Stimulated activated CD8-positive, alpha-beta memory T cell treated with anti-CD3 and anti-CD28 coated beads, Interleukin-15, amount 100 ng/mL, for 48 hours (primary cell): ENCODE measurements around the gene RASL12.
"Not testable (repeated sequence)": the region's sequence is repeated elsewhere in the genome, so short reads cannot be mapped to it uniquely, and the experiment has no call there.

ENCODE experiments used
- DNase-seq, 2 donors: peaks; one replicate each; pipeline ENCODE4 v3.0.0-alpha.2; 2020; ENCODE audit warnings: low read depth in 2 of 2

RASL12 gene

GRCh38 chr15:65075607-65076395 is 8.0 kb upstream of the RASL12 start:
- not testable (repeated sequence) for DNase-seq

DNA sequence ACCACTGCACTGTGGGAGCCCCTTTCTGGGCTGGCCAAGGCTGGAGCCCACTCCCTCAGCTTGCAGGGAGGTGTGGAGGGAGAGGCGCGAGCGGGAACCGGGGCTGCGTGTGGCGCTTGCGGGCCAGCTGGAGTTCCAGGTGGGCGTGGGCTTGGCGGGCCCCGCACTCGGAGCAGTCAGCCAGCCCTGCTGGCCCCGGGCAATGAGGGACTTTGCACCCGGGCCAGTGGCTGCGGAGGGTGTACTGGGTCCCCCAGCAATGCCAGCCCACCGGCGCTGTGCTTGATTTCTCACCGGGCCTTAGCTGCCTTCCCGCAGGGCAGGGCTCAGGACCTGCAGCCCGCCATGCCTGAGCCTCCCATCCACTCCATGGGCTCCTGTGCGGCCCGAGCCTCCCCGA is 7.2 kb upstream of the RASL12 start:
- not testable (repeated sequence) for DNase-seq

GRCh38 chr15:65072617-65073016 is 4.8 kb upstream of the RASL12 start:
- no peak for DNase-seq

GRCh38 chr15:65072027-65072426 is 4.2 kb upstream of the RASL12 start:
- DNase-seq, result no peak

DNA sequence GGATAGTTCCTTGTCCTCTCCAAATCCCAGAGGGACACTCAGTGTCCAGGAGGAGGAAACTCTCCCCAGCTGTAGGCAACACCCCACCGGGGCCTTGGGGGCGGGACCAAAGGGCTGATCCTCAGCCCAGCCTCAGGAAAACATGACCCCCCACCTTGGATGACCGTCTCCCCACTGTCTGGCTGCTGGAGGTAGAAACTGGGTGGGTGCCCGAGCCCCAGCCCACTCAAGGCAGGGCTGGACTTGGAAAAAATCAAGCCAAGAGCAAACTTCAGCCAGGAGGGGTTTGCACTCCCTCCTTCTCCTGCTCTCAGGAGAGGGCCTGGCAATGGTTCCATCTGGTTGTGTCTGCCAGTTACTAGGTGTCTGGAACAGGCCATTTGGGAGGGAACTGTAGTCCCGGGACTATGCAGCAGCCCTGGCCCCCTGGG is 3.6 kb upstream of the RASL12 start:
- DNase-seq, result no peak

- no peak for DNase-seq
These were observed 2.2 kb upstream of the RASL12 start for GRCh38 chr15:65069779-65070546.

DNA sequence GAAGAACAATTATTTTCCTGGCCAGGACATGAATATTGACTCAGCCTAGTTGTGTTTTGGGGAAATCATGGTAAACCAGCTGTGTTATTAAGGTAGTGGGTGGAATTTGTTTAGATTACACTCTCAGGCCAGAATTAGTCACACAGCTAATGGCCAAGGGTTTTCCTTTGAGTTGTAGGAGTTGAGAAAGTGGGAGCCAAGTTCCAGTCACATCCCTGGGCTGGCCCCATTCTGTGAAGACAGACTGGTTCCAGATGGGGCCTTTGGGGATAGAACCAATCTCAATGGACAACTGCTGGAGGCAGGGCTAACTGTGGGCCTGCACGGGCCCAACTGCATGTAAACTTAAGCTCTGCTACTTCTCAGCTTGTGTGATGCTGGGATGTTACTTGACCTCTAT is 1.4 kb upstream of the RASL12 start:
- DNase-seq, result no peak

- DNase-seq, result no peak
These were observed 605 bp upstream of the RASL12 start for GRCh38 chr15:65068403-65068788.

- no peak for DNase-seq
These were observed 510 bp downstream of the RASL12 start for GRCh38 chr15:65067317-65067644.

- DNase-seq, result no peak
These were observed 1.0 kb downstream of the RASL12 start for GRCh38 chr15:65066635-65067316.

DNA sequence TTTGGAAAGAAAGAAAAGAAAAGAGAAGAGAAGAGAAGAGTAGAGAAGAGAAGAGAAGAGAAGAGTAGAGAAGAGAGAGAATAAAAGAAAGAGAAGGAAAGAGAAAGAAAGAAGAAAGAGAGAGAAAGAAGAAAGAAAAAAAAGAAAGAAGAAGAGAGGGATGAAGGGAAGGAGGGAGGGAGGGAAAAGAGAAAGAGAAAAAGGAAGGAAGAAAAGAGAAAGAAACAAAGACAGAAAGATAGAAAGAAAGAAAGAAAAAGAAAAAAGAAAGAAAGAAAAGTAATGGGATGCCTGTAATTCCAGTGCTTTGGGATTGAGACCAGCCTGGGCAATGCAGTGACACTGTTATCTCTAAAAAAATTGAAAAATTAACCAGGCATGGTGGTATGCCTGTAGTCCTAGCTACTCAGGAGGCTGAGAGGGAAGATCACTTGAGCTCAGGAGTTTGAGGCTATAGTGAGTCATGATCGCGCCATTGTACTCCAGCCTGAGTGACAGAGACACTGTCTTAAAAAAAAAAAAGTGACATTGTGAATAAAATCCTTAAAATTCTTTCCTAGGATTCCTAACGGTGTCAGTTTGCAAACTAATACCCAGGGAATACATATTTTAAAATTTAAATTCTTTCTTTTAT is 1.7 kb downstream of the RASL12 start:
- DNase-seq, result no peak

DNA sequence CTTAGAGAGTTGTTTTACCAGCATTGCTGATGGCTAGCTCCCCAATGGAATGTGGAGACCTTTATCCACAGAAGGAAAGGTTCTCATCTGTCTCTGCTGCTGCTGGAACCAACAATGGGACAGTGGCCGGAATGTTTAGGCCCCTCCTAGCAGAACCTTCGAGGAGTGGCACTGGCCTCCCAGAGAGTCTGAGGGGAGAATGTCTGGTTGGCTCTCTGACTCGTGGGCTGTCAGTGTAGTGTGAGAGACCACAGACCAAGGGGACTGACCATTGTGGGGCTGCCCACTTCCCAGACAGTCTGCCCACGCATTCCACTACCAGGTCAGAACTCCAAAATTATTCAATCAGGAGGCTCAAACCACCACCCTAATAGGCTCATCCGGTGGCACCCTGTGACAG is 5.1 kb downstream of the RASL12 start:
- DNase-seq, result no peak

DNA sequence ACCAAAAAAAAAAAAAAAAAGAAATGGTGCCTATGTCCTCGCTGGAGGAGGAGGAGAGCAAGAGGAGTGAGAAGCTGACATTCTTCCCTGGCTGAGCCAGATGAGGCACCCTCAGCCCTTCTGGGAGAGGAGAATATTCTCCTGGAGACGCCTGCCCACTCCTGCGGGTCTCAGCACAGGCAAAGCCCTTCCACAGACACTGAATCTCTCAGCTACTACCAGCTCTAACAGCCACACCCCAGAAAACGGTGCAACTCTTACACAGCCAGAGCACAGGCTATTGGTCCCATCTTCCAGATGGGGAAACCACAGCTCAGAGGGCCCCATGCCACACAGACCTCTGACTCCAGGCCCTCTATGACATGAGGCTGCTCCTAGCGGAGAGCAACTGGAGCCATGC is 5.7 kb downstream of the RASL12 start:
- DNase-seq, result no peak

- no peak for DNase-seq
These were observed 7.0 kb downstream of the RASL12 start for GRCh38 chr15:65060641-65061397.

- DNase-seq, result no peak
These were observed 7.7 kb downstream of the RASL12 start for GRCh38 chr15:65059931-65060596.

- DNase-seq, result no peak
These were observed 8.4 kb downstream of the RASL12 start for GRCh38 chr15:65059369-65059750.

- DNase-seq, result no peak
These were observed 9.1 kb downstream of the RASL12 start for GRCh38 chr15:65058394-65059368.

DNA sequence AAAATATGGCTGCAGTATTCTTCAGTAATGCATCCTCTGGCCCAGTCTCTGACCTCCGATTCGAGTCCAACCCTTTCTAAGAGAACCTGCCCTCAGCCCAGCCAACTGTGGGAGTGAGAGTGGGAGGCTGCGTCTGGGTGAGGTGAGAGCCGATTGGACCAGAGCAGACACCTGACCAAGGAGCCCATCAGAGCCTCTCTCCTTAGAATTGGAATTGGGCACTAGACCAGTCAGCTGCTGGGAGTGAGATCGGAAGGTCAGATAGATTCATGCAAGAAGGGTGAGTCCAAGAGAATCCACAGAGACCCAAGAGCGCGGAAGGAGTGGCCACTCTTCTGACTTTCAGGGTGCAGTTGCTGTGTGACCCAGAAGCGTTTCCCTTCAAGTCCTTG is 10.2 kb downstream of the RASL12 start:
- no peak for DNase-seq

DNA sequence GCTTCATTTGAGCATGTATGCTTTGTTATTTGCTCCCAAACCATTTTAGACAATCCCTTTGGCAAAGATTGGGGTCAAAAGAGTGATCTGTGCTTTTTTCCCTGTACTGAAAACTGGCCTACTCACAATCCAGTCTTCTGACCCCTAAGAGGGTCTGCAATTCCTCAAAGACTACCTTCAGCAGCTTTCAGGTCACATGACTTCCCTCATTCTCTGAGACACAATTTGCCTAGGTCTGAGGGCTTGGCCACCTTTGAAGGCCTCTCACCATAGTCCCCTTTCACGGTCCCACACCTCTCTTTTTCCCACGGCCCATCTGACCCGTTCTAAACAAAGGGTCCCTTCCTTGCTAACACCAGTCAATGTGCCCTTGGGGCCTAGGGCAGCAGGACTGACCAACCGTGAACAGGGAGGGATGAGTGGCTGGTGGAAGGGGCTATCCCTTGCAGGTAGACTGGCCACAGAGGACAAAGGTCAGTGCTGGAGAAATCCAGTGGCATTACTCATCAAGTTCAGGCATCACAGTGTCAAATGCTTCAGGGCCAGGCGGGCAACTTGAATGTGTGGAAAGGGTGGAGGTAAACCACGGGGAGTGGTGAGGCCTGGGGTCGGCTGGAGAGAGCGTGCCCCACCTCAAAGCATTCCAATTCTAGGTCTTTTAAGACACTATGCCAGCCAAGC is 10.8 kb downstream of the RASL12 start:
- DNase-seq, result no peak
